GM21786 (cell line): ENCODE measurements around the gene FBXO11.
"Not testable (repeated sequence)": the region's sequence is repeated elsewhere in the genome, so short reads cannot be mapped to it uniquely, and the experiment has no call there.

Source experiments
- ATAC-seq: cut with Tn5 transposase; IDR thresholded peaks from one replicate; pipeline ENCODE4 v1.9.1; 2021; ENCODE audit not compliant: unreplicated experiment

Gene FBXO11

DNA sequence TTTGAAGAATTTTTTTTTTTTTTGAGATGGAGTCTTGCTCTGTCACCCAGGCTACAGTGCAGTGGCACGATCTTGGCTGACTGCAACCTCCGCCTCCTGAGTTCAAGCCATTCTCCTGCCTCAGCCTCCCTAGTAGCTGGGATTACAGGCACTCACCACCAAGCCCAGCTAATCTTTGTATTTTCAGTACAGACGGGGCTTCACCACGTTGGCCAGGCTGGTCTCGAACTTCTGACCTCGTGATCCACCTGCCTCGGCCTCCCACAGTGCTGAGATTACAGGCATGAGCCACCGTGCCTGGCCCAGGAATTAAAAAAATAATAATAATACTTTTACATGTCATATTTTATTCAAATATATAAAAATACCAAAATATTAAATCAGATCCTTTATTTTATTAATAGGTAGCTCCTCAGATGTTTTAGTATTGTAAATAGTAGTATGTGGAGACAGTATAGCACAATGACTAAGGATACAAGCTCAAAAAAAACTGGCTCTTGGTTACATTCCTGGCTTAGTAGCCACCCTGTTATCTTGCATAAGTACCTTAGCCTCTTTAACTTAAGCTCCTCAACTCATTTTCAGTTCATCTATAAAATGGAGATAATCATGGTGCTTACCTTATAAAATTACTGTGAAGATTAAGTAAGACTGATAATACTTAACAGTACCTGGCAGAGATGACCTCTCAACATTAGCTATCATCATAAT, 53.1 kb downstream of the FBXO11 start:
- ATAC-seq: not testable (repeated sequence)

DNA sequence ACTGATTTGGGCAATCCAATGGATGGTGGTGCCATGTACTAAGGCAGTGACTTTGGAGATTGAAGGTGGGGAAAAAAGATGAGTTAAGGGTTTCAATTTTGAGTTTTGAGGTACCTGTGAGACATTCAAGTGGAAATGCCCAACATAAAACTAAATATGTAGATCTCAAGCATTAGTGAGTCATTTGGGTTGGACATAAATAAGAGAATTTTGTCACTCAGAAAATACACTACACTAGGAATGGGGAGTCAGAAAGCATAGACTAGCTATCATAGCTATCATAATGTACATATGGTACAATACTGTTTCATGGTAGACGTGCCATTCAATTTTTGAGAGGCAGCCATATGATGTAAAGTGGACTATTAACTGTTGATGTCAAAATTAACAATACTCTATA, 56.1 kb downstream of the FBXO11 start:
- ATAC-seq: no peak

DNA sequence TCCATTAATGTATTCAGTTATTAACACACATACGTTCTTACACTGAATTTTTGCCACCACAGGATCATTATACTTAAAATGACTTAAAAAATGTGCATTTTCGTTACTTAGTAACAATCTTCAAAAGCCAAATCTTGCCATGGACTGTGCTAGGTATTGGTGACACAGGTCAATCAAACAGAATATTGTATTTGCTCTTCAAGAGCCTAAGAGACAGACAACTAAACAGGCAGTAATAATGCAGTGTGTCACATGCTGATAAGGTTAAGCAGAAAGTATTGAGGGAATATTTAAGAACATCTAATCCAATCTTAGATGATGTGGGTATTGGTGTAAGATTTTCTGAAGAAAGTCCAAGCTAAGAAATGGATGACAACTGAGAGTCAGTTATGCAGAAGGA, 56.9 kb downstream of the FBXO11 start:
- ATAC-seq: no peak

- no peak for ATAC-seq
Measured at GRCh38 chr2:47844162-47844561, 62.1 kb downstream of the FBXO11 start.

- no peak for ATAC-seq
Measured at GRCh38 chr2:47843407-47843806, 62.9 kb downstream of the FBXO11 start.

DNA sequence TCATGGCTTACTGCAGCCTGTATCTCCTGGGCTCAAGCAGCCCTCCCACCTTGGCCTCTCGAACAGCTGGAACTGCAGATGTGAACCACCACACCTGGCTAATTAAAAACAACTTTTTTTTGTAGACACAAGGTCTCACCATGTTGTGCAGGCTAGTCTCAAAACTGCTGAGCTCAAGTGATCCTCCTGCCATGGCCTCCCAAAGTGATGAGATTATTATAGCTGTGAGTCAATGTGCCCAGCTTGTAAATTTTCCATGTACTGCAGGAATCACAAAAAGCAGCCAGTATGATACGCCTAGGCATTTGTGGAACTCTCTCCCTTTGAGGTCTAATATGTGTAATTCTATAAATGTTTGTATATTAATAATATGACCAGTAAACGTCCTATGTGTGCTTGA, 63.5 kb downstream of the FBXO11 start:
- no peak for ATAC-seq

- no peak for ATAC-seq
Measured at GRCh38 chr2:47838686-47839085, 67.6 kb downstream of the FBXO11 start.

DNA sequence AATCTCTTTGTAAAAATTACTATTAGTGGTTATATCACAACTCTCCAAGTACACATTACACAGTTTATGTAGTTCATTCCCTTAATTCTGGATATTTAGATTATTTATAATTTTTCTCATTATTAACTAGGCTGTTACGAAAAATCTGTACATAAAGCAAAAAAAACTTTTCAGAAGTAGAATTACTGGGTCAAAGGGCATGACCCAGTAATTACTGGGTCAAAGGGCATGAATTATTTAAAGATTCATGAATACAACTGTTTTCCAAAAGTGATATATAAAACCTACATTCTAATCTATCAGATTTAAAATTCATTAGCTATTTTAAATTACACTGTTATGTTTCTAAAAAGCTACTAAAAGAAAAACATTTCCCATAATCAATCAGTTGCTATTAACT, 68.0 kb downstream of the FBXO11 start:
- no peak for ATAC-seq

DNA sequence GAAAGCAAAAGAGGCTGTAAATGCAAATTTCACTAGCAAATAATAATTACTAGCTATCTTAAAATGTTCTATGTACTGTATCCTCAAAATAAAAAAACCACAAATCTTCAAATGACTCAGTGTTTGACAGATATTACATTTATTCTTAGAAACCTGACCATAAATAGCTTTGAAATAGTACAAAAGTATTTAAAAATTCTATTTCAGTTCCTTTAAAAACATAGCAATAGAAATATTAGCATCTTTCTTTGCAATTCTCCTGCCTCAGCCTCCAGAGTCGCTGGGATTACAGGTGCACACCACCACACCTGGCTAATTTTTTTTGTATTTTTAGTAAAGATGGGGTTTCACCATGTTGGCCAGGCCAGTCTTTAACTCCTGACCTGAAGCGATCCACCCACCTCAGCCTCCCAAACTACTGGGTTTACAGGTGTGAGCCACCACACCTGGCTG, 72.8 kb downstream of the FBXO11 start:
- peak; percentile 84 for ATAC-seq

- no peak for ATAC-seq
Measured at GRCh38 chr2:47822518-47822917, 83.8 kb downstream of the FBXO11 start.

DNA sequence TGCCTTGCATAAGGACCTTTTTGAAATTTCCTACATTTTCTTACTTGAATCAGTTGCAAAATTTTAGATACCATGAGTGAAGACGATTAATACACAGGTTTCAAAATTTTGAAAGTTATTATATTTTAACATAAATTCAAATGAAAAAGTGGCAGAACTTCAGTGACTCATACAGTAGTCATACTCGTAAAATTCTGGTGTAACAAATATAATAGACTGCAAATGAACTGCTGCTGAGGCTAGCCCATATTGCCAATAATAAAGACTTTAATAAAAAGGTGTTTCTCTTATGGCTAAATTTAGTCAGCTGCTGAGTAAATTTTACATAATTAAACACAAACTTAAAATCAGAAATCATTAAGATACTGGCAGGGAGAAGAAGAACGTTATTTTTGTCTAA, 86.5 kb downstream of the FBXO11 start:
- no peak for ATAC-seq

- no peak for ATAC-seq
Measured at GRCh38 chr2:47818777-47819176, 87.5 kb downstream of the FBXO11 start.

DNA sequence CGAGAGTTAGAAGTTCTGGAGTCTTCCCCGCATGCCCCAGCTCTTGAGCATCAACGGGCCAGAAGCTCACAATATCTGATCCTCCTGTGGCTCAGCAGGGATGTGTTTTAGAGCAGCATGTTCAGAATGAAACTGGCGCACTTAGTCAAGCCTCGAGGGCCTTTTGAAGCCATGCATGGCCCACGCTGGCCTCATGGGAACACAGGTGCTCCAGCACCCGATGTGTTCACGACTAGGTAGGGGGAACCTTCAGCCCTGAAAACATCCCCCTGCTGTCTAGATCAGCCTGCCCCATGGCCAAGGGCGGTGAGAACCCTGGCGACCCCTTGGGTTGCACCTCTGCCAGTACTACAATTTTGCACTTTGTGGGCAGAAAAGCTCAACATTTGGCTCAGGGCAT, 90.5 kb downstream of the FBXO11 start:
- no peak for ATAC-seq

GRCh38 chr2:47811668-47812067, 94.6 kb downstream of the FBXO11 start:
- ATAC-seq: no peak

DNA sequence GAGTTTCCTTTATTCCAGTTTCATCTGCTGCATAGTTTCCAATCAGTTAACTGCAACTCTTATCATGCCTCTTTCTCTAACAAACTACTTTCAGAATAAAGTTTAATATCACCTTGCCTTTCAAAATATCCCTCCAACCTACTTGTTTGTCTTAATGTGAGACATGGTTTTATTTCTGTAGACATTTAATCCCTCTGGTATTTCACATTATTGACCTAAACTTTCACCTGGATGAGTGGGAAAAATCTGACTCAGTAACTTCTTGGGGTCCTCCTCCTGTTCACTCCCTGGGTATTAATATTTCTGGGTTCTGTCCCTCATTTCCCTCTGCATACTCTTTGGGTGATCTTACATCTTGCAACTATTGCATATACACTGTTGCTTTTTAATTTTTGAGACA, 95.4 kb downstream of the FBXO11 start:
- no peak for ATAC-seq

GRCh38 chr2:47809903-47810302, 96.4 kb downstream of the FBXO11 start:
- ATAC-seq: no peak

DNA sequence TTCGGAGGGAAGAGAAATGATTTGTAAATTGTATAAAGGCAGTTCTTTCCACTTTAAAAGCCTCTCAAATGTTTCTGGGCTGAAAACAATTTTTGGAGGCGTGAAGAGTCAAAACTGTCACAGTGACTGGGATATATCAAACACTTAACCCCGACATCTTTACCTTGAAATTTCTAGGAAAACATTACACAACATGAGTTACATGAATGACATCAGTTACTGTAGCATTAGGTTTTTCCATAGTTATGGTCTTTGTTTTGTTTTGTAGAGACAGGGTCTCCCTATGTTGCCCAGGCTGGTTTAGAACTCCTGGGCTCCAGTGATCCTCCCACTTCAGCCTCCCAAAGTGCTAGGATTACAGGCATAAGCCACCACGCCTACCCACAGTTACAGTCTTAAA, 97.7 kb downstream of the FBXO11 start:
- ATAC-seq: no peak

DNA sequence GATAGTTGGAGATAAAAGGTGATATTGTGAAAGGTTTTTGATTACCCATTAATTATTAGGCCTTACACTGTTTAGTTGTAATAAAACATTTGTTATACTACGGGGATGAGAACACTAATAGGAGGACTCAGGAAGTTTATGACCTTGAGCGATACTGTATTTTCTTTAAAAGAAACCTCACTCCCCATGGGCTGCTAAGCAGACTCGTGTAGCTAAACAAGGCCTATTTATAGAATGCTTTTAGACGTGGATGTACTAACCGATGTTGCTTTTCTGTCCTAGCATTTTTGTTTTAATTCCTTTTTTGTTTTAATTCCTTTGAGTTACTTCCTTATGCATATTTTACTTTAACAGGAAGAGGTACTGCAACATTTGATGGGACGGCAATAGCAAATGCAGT, 100.4 kb downstream of the FBXO11 start:
- ATAC-seq: no peak

DNA sequence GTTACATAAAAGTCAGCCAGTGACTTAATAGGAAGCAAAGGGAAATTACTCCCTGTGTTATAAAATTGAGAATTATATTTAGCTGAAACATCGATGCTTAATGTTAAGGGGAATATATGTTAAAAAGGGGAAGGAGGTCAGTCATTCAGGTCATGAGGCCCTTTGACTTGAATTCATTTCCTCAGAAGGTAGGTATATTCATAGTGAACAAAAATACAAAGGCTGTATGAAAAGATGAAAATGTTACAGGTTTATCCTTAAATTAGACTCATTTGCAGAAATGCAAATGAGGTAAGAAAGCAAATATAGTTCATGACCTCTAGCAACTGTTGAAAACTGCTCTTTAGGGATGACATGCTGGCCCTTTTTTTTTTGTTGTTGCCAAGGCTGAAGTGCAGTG, 102.5 kb downstream of the FBXO11 start:
- ATAC-seq: no peak

DNA sequence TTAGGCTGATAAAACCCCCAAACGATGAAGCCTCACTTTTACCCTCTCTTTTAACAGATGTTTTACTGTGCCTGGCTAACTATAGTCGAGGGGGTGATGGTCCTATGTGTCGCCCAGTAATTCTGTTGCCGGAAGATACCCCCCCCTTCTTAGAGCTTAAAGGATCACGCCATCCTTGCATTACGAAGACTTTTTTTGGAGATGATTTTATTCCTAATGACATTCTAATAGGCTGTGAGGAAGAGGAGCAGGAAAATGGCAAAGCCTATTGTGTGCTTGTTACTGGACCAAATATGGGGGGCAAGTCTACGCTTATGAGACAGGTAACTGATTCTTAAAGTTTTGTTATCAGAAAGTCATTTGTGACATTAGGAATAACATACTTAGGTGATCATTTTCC, 102.9 kb downstream of the FBXO11 start:
- ATAC-seq: no peak

DNA sequence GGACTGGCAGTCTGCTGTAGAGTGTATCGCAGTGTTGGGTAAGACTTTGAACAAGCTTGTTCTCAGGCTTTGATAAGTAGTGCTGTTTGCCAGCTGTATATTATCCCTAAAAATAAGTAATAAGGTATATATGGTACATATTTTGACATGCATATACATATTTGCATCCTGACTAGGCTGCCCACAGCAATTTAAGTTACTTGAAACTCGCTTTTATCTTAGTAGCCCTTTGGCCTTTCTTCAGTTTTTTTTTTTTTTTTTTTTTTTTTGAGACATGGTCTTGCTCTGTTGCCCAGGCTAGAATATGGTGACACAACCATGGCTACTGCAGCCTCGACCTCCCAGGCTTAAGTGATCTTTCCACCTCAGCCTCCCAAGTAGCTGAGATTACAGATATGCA, 105.2 kb downstream of the FBXO11 start:
- ATAC-seq: no peak

DNA sequence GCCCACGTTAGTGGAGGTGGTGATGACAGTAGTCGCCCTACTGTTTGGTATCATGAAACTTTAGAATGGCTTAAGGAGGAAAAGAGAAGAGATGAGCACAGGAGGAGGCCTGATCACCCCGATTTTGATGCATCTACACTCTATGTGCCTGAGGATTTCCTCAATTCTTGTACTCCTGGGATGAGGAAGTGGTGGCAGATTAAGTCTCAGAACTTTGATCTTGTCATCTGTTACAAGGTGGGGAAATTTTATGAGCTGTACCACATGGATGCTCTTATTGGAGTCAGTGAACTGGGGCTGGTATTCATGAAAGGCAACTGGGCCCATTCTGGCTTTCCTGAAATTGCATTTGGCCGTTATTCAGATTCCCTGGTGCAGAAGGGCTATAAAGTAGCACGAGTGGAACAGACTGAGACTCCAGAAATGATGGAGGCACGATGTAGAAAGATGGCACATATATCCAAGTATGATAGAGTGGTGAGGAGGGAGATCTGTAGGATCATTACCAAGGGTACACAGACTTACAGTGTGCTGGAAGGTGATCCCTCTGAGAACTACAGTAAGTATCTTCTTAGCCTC, 107.2 kb downstream of the FBXO11 start:
- ATAC-seq: no peak

DNA sequence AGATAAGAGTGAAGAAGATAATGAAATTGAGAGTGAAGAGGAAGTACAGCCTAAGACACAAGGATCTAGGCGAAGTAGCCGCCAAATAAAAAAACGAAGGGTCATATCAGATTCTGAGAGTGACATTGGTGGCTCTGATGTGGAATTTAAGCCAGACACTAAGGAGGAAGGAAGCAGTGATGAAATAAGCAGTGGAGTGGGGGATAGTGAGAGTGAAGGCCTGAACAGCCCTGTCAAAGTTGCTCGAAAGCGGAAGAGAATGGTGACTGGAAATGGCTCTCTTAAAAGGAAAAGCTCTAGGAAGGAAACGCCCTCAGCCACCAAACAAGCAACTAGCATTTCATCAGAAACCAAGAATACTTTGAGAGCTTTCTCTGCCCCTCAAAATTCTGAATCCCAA, 107.7 kb downstream of the FBXO11 start:
- no peak for ATAC-seq
